A673 (cell line): ENCODE results near the gene KCTD3. TPM values are rescaled to one million over a fixed set of nuclear protein-coding genes. Genes with fewer than 3 reads are reported as not detected.

Experiments used
- BruUV-seq: library from RNA; stranded (reverse); fragments of 400-500 nt; replicated peaks from 2 replicates; lab custom pipeline; 2021; lab: Mats Ljungman, UMichigan
- CTCF ChIA-PET: fragments of 300-600 bp; sonication (Branson Sonifier 250); formaldehyde crosslinking; loops from one replicate; lab custom pipeline; 2022; ENCODE audit warnings: antibody characterized with exemption; lab: Charles Lee
- POLR2A ChIA-PET: fragments of 300-600 bp; sonication (Branson Sonifier 250); formaldehyde crosslinking; loops from one replicate; lab custom pipeline; 2022; ENCODE audit warnings: antibody characterized with exemption; ENCODE audit not compliant: low non-redundant PET; lab: Charles Lee
- DNase-seq: peaks from one replicate; pipeline ENCODE4 v3.0.0-alpha.2; 2015; ENCODE audit warnings: low spot score
- H3K27ac ChIP-seq: fragments of 200-600 bp; sonication (generic); 2 replicates; pipeline ENCODE4 v1.5.1; 2016; ENCODE audit warnings: mixed run types, low read depth, mild to moderate bottlenecking, mixed read lengths, antibody characterized with exemption, low read length; ENCODE audit not compliant: poor library complexity, severe bottlenecking
- H3K27me3 ChIP-seq: fragments of 200-600 bp; sonication (generic); replicated peaks from 2 replicates; pipeline ENCODE4 v1.6.1; 2017; ENCODE audit warnings: mixed run types, low read depth, mild to moderate bottlenecking, mixed read lengths, antibody characterized with exemption, low read length; ENCODE audit not compliant: insufficient read depth, poor library complexity
- H3K36me3 ChIP-seq: fragments of 200-600 bp; sonication (generic); 2 replicates; pipeline ENCODE4 v1.6.1; 2016; ENCODE audit warnings: mixed run types, mild to moderate bottlenecking, mixed read lengths, antibody characterized with exemption, low read length; ENCODE audit not compliant: insufficient read depth, poor library complexity, severe bottlenecking
- H3K4me1 ChIP-seq: fragments of 200-600 bp; sonication (generic); 2 replicates; pipeline ENCODE4 v1.6.1; 2017; ENCODE audit warnings: mixed run types, mild to moderate bottlenecking, mixed read lengths, antibody characterized with exemption, low read length; ENCODE audit not compliant: insufficient read depth, poor library complexity, severe bottlenecking
- H3K4me3 ChIP-seq: fragments of 200-600 bp; sonication (generic); 2 replicates; pipeline ENCODE4 v1.5.1; 2016; ENCODE audit warnings: low read depth, mixed run types, mild to moderate bottlenecking, mixed read lengths, low read length; ENCODE audit not compliant: poor library complexity, severe bottlenecking
- H3K9me3 ChIP-seq: fragments of 200-600 bp; sonication (generic); 2 replicates; pipeline ENCODE4 v1.6.1; 2016; ENCODE audit warnings: mixed run types, low read depth, mild to moderate bottlenecking, mixed read lengths, antibody characterized with exemption, low read length; ENCODE audit not compliant: poor library complexity, severe bottlenecking
- CTCF ChIP-seq: fragments of 300-800, 200-600 bp; sonication (generic); conservative IDR thresholded peaks from 2 replicates; pipeline ENCODE4 v1.5.1; 2017; ENCODE audit warnings: low read depth, mild to moderate bottlenecking, antibody characterized with exemption, low read length, moderate library complexity, mixed read lengths
- EZH2 ChIP-seq: fragments of 200-600 bp; sonication (generic); IDR thresholded peaks from 2 replicates; pipeline ENCODE4 v1.6.1; 2017; ENCODE audit warnings: borderline replicate concordance, low read depth, mild to moderate bottlenecking, mixed read lengths, antibody characterized with exemption, low read length; ENCODE audit not compliant: poor library complexity, severe bottlenecking
- intact Hi-C: fragments of 100-400 bp; cut with micrococcal nuclease; formaldehyde crosslinking; loops from one replicate; pipeline ENCODE4 v1.10.0; 2022; ENCODE audit not compliant: unreplicated experiment
- total RNA-seq: library from RNA; stranded (reverse); gene quantifications from 2 replicates; pipeline ENCODE4 v1.2.3, GENCODE V29; 2021

The KCTD3 gene
- total RNA-seq, 1 experiment from 2014 or later: 10.8 TPM

GRCh38 chr1:215555531-215555930 lies 11.6 kb upstream of the KCTD3 start:
- TF ChIP-seq EZH2: no peak
- TF ChIP-seq CTCF: no peak
- POLR2A ChIA-PET: no interaction called here
- Histone ChIP-seq H3K4me1 (no peaks in the 10 kb centered on the region), H3K27me3 (peaks cover 37% of the 10 kb centered on the region), H3K27ac (no peak overlapping the region), H3K36me3 (no peaks in the 10 kb centered on the region), H3K9me3 (no peaks in the 10 kb centered on the region), H3K4me3 (no peak overlapping the region)
- intact Hi-C loops: no loop called here
- CTCF ChIA-PET: no interaction called here
- no peak for DNase-seq
- BruUV-seq: no TSS peak

- ChIA-PET CTCF (no interaction called here), POLR2A (no interaction called here)
- Histone ChIP-seq H3K27ac (no peak overlapping the region), H3K36me3 (no peaks in the 10 kb centered on the region), H3K4me3 (no peak overlapping the region), H3K4me1 (no peaks in the 10 kb centered on the region), H3K9me3 (no peaks in the 10 kb centered on the region), H3K27me3 (peaks cover 37% of the 10 kb centered on the region)
- intact Hi-C loops: no loop called here
- TF ChIP-seq EZH2: no peak
- TF ChIP-seq CTCF: no peak
- DNase-seq: no peak
- no TSS peak for BruUV-seq
Observed at GRCh38 chr1:215556996-215557395, 10.1 kb upstream of the KCTD3 start.

- no peaks in the 10 kb centered on the region for H3K36me3 ChIP-seq
- peaks cover 37% of the 10 kb centered on the region for H3K27me3 ChIP-seq
- CTCF ChIA-PET: no interaction called here
- no TSS peak for BruUV-seq
- H3K27ac ChIP-seq: no peak overlapping the region
- no peaks in the 10 kb centered on the region for H3K9me3 ChIP-seq
- no peak for DNase-seq
- no peaks in the 10 kb centered on the region for H3K4me1 ChIP-seq
- H3K4me3 ChIP-seq: no peak overlapping the region
- intact Hi-C loops: no loop called here
- POLR2A ChIA-PET: no interaction called here
- TF ChIP-seq CTCF (no peak), EZH2 (no peak)
Observed at GRCh38 chr1:215557504-215557903, 9.6 kb upstream of the KCTD3 start.
